Measurements from ENCODE around the gene RAB27A.

GRCh38 chr15:55257938-55258337 lies 31.7 kb downstream of the RAB27A start:
- TF ChIP-seq POLR2A (IDR thresholded peaks at IDR 0.05; ENCODE audit: low read length) (no peak), GATA1 (IDR thresholded peaks at IDR 0.05; ENCODE audit: low read depth, low read length) (no peak)
